GM18861 (cell line): ENCODE data around the gene ZSCAN10.

ENCODE experiments used
- ATAC-seq: cut with Tn5 transposase; IDR thresholded peaks from one replicate; pipeline ENCODE4 v1.9.1; 2021; ENCODE audit not compliant: unreplicated experiment

ZSCAN10 gene

GRCh38 chr16:3112058-3112880 is 13.2 kb upstream of the ZSCAN10 start, which contains the start of gene ZNF205:
ZNF205 (plus strand) TSS chr16:3112586; CDS start chr16:3113431, 845 bp downstream.
- no peak for ATAC-seq

DNA sequence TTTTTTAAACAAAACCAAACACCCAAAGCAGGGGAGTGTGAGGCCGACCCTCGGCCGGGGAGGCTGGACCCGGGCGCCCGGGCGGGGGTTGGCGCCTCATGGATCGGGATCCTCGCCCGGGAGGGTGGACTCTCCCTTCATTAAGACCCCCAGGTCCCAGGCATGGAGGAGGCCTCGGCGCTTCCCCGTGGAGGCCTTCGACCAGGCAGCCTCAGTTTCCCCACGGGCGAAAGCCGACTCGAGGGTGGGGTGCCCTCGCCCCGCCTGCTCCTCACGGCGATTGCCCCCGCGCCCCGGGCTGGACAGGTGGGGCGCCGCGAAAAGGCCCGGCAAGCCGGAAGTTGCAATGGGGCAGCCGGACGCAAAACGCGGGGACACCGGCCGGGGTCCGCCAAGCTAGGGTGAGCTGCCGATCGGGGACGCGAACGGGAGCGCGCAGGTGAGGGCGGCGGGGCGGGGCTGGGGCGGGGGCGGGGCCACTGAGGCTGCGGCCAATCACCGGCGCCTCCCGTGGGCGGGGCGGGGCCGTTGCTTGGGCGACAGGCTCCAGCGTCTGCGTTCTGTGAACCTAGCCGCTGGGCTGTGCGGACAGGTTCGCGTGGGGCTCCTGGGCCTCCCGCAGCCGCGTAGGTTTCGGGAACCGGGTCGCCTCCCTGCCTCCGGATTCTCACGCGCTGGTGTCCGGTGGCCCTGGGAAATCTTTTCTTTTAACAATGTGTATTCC is 7.3 kb upstream of the ZSCAN10 start:
- peak; percentile 76 for ATAC-seq

GRCh38 chr16:3101841-3102470 is 2.9 kb upstream of the ZSCAN10 start:
- ATAC-seq = no peak

DNA sequence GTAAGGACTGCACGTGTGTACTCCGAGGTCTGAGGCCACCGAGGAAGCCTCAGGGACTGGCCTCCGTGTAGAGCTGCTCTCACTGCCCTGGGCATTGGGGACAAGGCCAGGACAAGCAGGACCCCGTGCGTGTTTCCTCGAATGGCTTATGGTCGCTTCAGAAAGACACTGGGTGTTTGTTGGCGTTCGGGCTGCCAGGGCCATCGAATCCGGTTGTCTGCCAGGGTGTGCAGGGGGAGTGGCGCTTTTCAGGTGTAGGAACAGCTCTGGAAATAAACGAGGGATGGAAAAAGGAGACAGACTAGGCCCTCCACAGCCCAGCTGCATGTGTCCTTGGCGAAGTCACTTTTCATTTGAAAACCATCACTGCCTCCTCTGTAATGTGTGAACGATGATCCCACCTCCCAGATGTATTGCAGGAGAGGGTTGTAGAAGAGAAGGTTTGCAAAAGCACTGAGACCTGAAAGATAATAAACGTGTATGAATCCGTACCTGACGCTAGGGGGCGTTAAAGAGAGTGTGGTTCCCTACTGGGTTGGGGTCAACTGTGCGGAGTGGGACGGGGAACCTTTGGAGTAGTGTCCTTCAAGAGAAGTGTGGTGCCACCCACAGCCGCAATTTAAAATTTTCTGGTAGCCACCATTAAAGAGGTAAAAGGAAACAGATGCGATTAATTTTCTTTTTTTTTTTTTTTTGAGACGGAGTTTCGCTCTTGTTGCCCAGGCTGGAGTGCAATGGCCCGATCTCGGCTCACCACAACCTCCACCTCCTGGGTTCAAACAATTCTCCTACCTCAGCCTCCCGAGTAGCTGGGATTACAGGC is 2.1 kb upstream of the ZSCAN10 start:
- ATAC-seq = no peak

DNA sequence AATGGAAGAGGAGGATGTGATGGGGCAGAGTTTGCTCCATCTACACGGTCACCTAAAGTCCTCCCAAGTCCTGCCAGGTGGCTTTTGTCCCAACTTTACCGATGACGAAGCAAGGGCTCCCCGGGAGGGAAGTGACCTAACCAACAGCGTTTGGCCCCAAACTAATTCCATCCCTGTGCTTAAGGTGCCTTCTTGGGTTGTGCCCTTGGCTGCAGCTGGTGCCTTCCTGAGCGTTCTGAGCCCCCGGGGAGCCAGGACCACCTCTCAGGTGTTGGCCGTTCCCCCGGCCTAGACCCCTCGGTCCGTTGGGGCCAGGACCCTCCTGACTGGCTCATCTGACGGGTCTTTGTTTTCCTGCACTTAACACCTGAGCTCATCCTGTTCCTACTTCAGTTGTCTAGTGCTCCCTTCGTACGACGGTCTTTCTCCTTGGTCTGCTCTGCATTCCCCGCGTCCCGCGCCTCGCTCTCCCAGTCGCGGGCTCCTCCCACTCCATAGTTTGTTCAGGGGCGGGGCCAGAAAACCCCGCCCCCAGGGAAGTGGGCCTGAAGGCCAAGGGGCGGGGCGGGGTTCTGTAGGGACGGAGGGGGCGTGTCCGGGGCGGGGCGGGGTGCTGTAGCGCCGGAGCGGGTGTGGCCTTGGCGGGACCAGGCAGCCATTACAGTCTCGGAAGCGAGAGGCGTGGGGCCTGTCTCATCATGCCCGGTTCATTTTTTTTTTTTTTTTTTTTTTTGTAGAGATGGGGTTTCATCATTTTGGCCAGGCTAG is 822 bp upstream of the ZSCAN10 start:
- ATAC-seq = peak; percentile 30

DNA sequence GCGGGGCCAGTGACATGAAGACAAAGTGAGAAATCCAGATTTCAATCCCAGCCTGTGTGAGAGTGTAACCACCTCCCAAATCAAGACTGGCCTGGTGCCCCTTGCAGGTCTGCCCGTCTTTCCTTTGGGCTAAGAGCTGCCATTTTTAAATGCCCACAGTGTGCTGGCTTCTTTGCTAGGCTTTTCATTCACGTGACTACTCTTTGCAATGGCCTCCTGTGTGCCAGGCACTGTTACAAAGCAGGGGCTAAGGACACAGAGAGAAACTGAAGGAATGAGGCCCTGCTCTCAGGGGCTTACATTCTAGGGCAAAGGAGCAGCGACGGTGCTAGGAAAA is 269 bp upstream of the ZSCAN10 start:
- ATAC-seq = no peak

GRCh38 chr16:3097266-3097665 is 1.8 kb downstream of the ZSCAN10 start:
- no peak for ATAC-seq

DNA sequence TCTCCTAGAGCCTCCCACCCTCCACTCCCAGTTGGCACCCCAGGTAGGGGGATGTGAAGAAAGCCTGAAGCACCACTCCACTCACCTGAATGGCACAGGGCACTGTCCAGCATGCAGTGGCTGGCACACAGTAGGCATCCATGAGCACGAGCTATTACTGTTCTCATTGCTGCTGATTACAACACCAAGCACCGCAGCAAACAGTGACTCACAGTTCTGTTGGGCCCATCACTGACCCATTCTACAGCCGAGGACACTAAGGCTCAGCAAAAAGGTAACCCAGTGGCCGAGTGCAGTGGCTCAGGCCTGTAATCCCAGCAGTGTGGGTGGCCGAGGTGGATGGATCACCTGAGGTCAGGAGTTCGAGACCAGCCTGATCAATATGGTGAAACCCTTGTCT is 2.7 kb downstream of the ZSCAN10 start:
- no peak for ATAC-seq

- peak; percentile 58 for ATAC-seq
Observed at GRCh38 chr16:3095869-3096268, 3.2 kb downstream of the ZSCAN10 start.

DNA sequence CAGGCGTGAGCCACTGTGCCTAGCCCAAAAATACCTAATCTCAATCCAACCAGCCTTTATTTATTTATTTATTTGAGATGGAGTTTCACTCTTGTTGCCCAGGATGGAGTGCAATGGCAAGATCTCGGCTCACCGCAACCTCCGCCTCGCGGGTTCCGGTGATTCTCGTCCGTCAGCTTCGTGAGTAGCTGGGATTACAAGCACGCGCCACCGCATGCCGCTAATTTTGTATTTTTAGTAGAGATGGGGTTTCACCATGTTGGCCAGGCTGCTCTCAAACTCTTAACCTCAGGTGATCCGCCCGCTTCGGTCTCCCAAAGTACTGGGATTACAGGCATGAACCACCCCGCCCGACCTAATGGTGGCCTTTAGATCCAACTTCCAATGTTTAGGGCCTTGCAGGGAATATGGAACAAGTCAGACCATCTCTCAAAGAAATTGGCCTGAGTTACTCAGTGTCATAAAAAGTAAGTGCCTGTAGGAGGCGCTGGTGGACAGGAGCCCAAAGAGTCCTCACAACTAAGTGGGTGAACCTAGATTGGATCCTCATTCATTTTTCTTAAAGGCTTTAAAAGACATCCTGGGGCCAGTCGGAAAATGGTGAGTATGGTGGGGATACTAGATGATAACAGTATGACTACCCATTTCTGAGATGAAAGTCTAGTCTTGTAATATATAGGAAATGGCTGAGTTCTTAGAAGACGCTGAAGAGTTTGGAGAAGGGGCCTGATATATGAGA is 4.6 kb downstream of the ZSCAN10 start:
- no peak for ATAC-seq

GRCh38 chr16:3092501-3092941 is 6.6 kb downstream of the ZSCAN10 start:
- no peak for ATAC-seq

DNA sequence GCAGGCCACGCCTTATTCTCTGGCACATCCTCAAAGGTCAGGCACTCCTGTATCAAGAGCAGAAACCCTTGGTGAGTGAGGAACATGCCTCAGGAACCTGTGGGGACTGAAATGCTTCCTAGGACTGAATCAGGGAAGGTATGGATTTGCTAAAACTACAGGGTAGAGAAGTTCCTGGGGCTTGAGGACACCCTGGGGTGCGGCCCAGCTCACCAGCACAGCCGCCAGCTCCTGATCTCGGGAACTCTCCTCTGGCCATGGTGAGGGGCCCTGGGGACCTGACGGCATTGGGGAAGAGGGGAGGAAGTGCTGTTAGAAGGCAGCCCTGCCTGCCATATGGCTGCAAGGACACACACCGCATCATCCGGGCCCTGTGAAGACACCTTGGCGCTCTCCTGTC is 7.5 kb downstream of the ZSCAN10 start:
- no peak for ATAC-seq

DNA sequence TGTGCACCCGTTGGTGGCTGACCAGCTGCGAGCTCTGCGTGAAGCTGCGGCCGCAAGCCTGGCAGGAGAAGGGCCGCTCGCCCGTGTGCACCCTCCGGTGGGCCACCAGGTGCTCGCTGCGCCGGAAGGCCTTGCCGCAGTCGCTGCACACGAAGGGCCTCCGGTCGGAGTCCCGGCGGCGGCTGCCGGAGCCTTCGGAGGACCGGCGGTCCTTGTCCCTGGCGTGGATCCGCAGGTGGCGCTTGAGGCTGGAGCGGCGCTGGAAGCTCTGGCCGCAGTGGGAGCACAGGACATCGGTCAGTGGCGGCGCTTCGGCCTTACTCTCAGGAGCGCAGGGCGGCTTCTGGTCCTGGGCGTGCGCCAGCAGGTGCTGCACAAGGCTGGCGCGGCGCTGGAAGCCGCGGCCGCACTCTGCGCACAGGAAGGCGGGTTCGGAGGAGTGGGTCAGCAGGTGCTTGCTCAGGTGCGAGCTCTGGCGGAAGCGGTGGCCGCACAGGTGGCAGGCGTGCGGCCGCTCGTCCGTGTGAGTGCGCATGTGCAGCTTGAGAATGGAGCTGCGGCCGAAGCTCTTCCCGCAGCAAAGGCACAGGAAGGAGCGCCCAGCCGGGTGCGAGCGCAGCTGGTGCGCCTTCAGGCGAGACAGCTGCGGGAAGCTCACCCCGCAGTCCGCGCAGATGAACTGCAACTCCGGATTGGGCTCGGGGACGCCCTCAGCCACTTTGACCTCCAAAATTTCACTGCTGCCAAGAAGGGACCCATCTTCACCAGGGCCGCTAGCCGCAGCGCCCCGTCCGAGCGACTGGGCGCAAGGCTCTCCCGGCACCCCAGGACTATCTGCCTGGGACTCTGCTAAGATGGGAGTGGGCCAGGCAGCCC is 9.1 kb downstream of the ZSCAN10 start:
- ATAC-seq = no peak

- no peak for ATAC-seq
Observed at GRCh38 chr16:3088925-3089716, 10.0 kb downstream of the ZSCAN10 start.

DNA sequence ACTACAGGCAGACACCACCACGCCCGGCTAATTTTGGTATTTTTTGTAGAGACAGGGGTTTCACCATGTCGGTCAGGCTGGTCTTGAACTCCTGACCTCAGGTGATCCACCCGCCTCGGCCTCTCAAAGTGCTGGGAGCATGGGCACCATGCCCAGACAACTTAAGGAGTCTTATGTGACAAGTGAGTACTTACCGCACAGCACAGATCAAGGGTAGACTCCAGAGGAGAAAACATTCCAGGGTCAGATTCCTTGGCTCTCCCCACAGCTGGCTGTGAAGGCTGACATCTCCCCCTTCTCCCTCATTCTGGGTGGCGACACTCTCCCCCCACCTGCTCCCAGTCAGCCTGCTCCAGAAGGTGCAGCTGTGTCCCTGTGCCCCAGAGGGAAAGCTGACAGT is 10.6 kb downstream of the ZSCAN10 start:
- ATAC-seq = no peak

DNA sequence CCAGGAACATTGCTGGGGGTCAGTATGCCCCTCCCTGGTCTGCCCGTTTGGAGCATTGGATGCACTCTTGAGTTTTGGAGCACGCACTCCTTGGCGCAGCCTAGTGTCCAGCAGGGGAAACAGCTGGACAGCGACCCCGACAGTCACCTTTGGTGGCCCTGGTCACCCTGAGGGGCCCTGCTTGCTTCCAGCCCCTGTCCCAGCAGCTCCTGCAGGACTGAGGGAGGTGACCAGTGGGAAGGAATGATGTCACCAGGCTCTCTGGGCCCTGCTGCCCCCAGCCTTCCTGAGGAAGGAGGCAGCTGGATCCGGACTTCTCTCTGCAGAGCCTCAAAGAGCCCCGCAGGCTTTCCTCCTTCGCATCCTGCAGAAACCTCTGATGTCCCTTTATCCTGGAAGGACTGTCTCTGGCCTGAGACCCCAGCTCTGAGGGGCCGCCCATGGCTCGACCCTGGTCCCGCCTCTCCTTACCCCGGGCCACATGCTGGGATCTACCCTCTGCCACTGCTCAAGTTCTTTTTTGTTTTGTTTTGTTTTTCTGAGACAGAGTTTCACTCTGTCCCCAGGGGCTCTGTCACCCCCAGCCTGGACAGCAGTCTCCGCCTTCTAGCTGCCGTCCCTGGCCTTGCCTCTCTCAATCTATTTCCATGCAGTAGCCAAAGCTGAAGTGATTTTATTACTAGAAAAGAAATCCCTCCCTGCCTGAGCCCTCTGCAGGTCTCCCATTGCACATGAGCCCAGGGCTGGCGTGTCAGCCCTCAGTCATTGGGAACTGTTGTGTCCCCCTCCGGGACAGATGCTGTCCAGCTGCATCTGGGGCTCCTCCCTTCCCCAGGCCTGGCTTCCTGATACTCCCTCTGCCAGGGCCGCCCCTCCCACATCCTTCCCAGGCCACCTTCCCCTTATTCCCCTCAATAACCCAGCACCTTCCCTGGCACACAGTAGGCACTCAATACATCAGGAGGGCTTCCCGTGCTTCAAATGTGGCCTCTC is 11.6 kb downstream of the ZSCAN10 start:
- no peak for ATAC-seq
